ENCODE measurements around the gene LTBP1.

GRCh38 chr2:32904751-32905150 is 42.0 kb upstream of the LTBP1 start:
- TF ChIP-seq CTCF (IDR thresholded peaks at IDR 0.05): no peak
- no peak for TF ChIP-seq POLR2A (IDR thresholded peaks at IDR 0.05)
- TF ChIP-seq POLR2AphosphoS5 (IDR thresholded peaks at IDR 0.05; ENCODE audit: insufficient read depth in 1 of 2, low read depth in 1 of 2): no peak

Measured in vagina (tissue), 2 donors.